Osteoblast (primary cell): Measurements from ENCODE around the gene TMEM271. TPM values are rescaled to one million over a fixed set of nuclear protein-coding genes. Genes with fewer than 3 reads are reported as not detected.
A peak's percentile ranks its signal among the peaks of the same experiment; 100 is the strongest.
"Not testable (repeated sequence)": the region's sequence is repeated elsewhere in the genome, so short reads cannot be mapped to it uniquely, and the experiment has no call there.

ENCODE experiments used
- DNase-seq: peaks from one replicate; pipeline ENCODE4 v3.0.0; 2011; ENCODE audit warnings: low spot score, mixed read lengths; ENCODE audit not compliant: insufficient read length; ENCODE audit errors: missing footprints
- H2AFZ ChIP-seq: 2 replicates; pipeline ENCODE4 v1.6.0; 2011; ENCODE audit warnings: mild to moderate bottlenecking, low read length
- H3K27ac ChIP-seq: 2 replicates; pipeline ENCODE4 v1.5.1; 2011; ENCODE audit warnings: mild to moderate bottlenecking, low read depth, low read length, moderate library complexity
- H3K27me3 ChIP-seq: 2 replicates; pipeline ENCODE4 v1.6.0; 2012; ENCODE audit warnings: mild to moderate bottlenecking, control low read depth, inconsistent platforms, low read length, moderate library complexity; ENCODE audit not compliant: insufficient read depth
- H3K36me3 ChIP-seq: 2 replicates; pipeline ENCODE4 v1.5.1; 2011; ENCODE audit warnings: mild to moderate bottlenecking, low read length, control low read depth, moderate library complexity; ENCODE audit not compliant: insufficient read depth
- H3K4me1 ChIP-seq: 2 replicates; pipeline ENCODE4 v1.5.1; 2011; ENCODE audit warnings: mild to moderate bottlenecking, low read length, control low read depth, moderate library complexity; ENCODE audit not compliant: insufficient read depth
- H3K4me2 ChIP-seq: 2 replicates; pipeline ENCODE4 v1.6.0; 2011; ENCODE audit warnings: mild to moderate bottlenecking, low read length; ENCODE audit not compliant: insufficient read depth
- H3K4me3 ChIP-seq: fragments of 200-600 bp; sonication (generic); 3 replicates; pipeline ENCODE4 v1.5.1; 2012; ENCODE audit warnings: mild to moderate bottlenecking, low read length, inconsistent platforms; ENCODE audit not compliant: insufficient read depth
- H3K79me2 ChIP-seq: 2 replicates; pipeline ENCODE4 v1.6.0; 2012; ENCODE audit warnings: mild to moderate bottlenecking, low read length, control low read depth, inconsistent platforms; ENCODE audit not compliant: insufficient read depth
- H3K9me3 ChIP-seq: 2 replicates; pipeline ENCODE4 v1.5.1; 2011; ENCODE audit warnings: low read depth, low read length, control low read depth
- H4K20me1 ChIP-seq: 2 replicates; pipeline ENCODE4 v1.6.0; 2012; ENCODE audit warnings: mild to moderate bottlenecking, low read length, control low read depth; ENCODE audit not compliant: insufficient read depth
- CTCF ChIP-seq: IDR thresholded peaks from 2 replicates; pipeline ENCODE4 v1.5.1; 2011; ENCODE audit warnings: mild to moderate bottlenecking, low read depth, low read length, moderate library complexity; ENCODE audit errors: extremely low read depth
- total RNA-seq: library from RNA; depleted of rRNA; stranded (reverse); fragments of >200 nt; gene quantifications from 2 replicates; pipeline ENCODE4 v1.2.3, GENCODE V29; 2012

Gene TMEM271
- total RNA-seq, 1 donor, result not detected

GRCh38 chr4:592825-593520 is 16.9 kb upstream of the TMEM271 start:
- TF ChIP-seq CTCF, result no peak

GRCh38 chr4:592178-592577 is 16.1 kb upstream of the TMEM271 start:
- DNase-seq, H3K27me3 ChIP-seq, H3K4me1 ChIP-seq, H3K27ac ChIP-seq, H3K36me3 ChIP-seq, H2AFZ ChIP-seq, H3K79me2 ChIP-seq, H4K20me1 ChIP-seq, H3K4me3 ChIP-seq, H3K9me3 ChIP-seq, H3K4me2 ChIP-seq: not testable (repeated sequence)

More at GRCh38 chr4:592825-593520, 16.9 kb upstream of the TMEM271 start:
- Histone ChIP-seq H4K20me1 (no peaks in the 10 kb centered on the region), H3K4me3 (no peak overlapping the region), H3K36me3 (no peaks in the 10 kb centered on the region), H3K4me1 (no peaks in the 10 kb centered on the region), H3K27me3 (no peaks in the 10 kb centered on the region), H2AFZ (no peak overlapping the region), H3K9me3 (no peaks in the 10 kb centered on the region), H3K79me2 (no peaks in the 10 kb centered on the region), H3K4me2 (no peak overlapping the region), H3K27ac (no peak overlapping the region)
- no peak for DNase-seq

- Histone ChIP-seq H3K27ac (no peak overlapping the region), H2AFZ (no peak overlapping the region)
- no peak for TF ChIP-seq CTCF
Measured at GRCh38 chr4:590313-590841, 14.3 kb upstream of the TMEM271 start.

GRCh38 chr4:589219-589963 is 13.3 kb upstream of the TMEM271 start:
- Histone ChIP-seq H3K9me3 (no peaks in the 10 kb centered on the region), H3K4me1 (no peaks in the 10 kb centered on the region), H3K27me3 (no peaks in the 10 kb centered on the region), H3K36me3 (no peaks in the 10 kb centered on the region), H4K20me1 (no peaks in the 10 kb centered on the region), H2AFZ (no peak overlapping the region), H3K4me3 (no peak overlapping the region), H3K79me2 (no peaks in the 10 kb centered on the region), H3K4me2 (no peak overlapping the region), H3K27ac (no peak overlapping the region)
- no peak for TF ChIP-seq CTCF
- peak; percentile 41 for DNase-seq

More at GRCh38 chr4:590313-590841, 14.3 kb upstream of the TMEM271 start:
- Histone ChIP-seq H3K79me2 (no peaks in the 10 kb centered on the region), H4K20me1 (no peaks in the 10 kb centered on the region), H3K27me3 (no peaks in the 10 kb centered on the region), H3K9me3 (no peaks in the 10 kb centered on the region), H3K4me3 (no peak overlapping the region), H3K36me3 (no peaks in the 10 kb centered on the region), H3K4me1 (no peaks in the 10 kb centered on the region), H3K4me2 (no peak overlapping the region)
- peak; percentile 39 for DNase-seq
